Cardiac muscle cell (in vitro differentiated cells and primary cell): ENCODE measurements around the gene ACD. TPM values are rescaled to one million over a fixed set of nuclear protein-coding genes. Genes with fewer than 3 reads are reported as not detected.

Experiments used
- DNase-seq, 2 donors: peaks; one replicate each; pipeline versions ENCODE4 v3.0.0 to v3.0.0-alpha.2; 2010 to 2017; ENCODE audit warnings: low read depth in 1 of 2, low spot score in 1 of 2
- H3K27ac ChIP-seq: fragments of 200-600 bp; sonication (generic); 2 replicates; pipeline ENCODE4 v1.5.1; 2016
- H3K27me3 ChIP-seq: fragments of 200-600 bp; sonication (generic); 2 replicates; pipeline ENCODE4 v1.6.0; 2016; ENCODE audit warnings: control low read depth
- H3K36me3 ChIP-seq: fragments of 200-600 bp; sonication (generic); 2 replicates; pipeline ENCODE4 v1.5.1; 2016; ENCODE audit warnings: control low read depth
- H3K4me1 ChIP-seq: fragments of 200-600 bp; sonication (generic); 2 replicates; pipeline ENCODE4 v1.8.1; 2017; ENCODE audit warnings: low read depth, mild to moderate bottlenecking, mixed run types
- H3K4me3 ChIP-seq: fragments of 200-600 bp; sonication (generic); 2 replicates; pipeline ENCODE4 v1.5.1; 2016; ENCODE audit warnings: mild to moderate bottlenecking
- H3K9me3 ChIP-seq: fragments of 200-600 bp; sonication (generic); 2 replicates; pipeline ENCODE4 v1.5.1; 2017; ENCODE audit warnings: low read depth, mild to moderate bottlenecking, control low read depth
- polyA plus RNA-seq: library from polyadenylated mRNA; unstranded; fragments of >200 nt; fragmentation: Nextera tagmentation; extraction: Ambion mirVana; gene quantifications from 2 replicates; pipeline ENCODE4 v1.2.1, GENCODE V29; 2016
- total RNA-seq: library from RNA; depleted of rRNA; stranded (reverse); fragments of >200 nt; gene quantifications from 2 replicates; pipeline ENCODE4 v1.2.3, GENCODE V29; 2016
- TF ChIP-seq, protein P1 (sequence below): IDR thresholded peaks from 2 replicates; pipeline ENCODE4 v1.5.1; 2012; ENCODE audit warnings: low read depth, mild to moderate bottlenecking, low read length

ACD gene
- total and polyA plus RNA-seq, 2 experiments from 2014 or later, result 17.2 to 31.8 TPM

- no peaks in the 10 kb centered on the region for H3K9me3 ChIP-seq
- H3K27me3 ChIP-seq, result peaks cover 96% of the 10 kb centered on the region
- peaks cover under 1% of the 10 kb centered on the region for H3K4me1 ChIP-seq
- no peak overlapping the region for H3K4me3 ChIP-seq
- no peak for DNase-seq
- H3K27ac ChIP-seq, result no peak overlapping the region
- H3K36me3 ChIP-seq, result no peaks in the 10 kb centered on the region
- TF ChIP-seq, protein P1, sequence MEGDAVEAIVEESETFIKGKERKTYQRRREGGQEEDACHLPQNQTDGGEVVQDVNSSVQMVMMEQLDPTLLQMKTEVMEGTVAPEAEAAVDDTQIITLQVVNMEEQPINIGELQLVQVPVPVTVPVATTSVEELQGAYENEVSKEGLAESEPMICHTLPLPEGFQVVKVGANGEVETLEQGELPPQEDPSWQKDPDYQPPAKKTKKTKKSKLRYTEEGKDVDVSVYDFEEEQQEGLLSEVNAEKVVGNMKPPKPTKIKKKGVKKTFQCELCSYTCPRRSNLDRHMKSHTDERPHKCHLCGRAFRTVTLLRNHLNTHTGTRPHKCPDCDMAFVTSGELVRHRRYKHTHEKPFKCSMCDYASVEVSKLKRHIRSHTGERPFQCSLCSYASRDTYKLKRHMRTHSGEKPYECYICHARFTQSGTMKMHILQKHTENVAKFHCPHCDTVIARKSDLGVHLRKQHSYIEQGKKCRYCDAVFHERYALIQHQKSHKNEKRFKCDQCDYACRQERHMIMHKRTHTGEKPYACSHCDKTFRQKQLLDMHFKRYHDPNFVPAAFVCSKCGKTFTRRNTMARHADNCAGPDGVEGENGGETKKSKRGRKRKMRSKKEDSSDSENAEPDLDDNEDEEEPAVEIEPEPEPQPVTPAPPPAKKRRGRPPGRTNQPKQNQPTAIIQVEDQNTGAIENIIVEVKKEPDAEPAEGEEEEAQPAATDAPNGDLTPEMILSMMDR, result no peak
These were observed 11.8 kb downstream of the ACD start for GRCh38 chr16:67648088-67648763.

DNA sequence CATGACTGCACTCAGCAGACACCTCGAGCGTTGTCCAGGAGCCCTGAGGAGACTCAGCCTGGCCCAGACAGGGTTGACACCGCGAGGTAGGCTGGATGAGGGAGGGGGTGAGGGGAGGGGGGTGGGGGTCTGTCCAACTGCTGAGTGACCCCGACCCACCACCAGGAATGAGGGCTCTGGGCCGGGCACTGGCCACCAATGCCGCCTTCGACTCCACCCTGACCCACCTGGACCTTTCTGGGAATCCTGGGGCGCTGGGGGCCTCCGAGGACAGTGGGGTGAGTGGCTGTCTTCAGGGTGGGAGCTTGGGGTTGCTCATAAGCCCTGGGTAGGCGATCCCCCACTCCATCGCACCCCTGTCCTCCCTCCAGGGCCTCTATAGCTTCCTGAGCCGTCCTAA, 12.4 kb downstream of the ACD start:
- no peaks in the 10 kb centered on the region for H3K36me3 ChIP-seq
- H3K27me3 ChIP-seq, result peaks cover 95% of the 10 kb centered on the region
- H3K9me3 ChIP-seq, result no peaks in the 10 kb centered on the region
- no peak overlapping the region for H3K4me3 ChIP-seq
- H3K4me1 ChIP-seq, result no peaks in the 10 kb centered on the region
- TF ChIP-seq, protein P1, result no peak
- DNase-seq, result no peak
- no peak overlapping the region for H3K27ac ChIP-seq

GRCh38 chr16:67647111-67647651, 12.9 kb downstream of the ACD start:
- no peak for DNase-seq
- TF ChIP-seq, protein P1, result no peak
- no peaks in the 10 kb centered on the region for H3K4me1 ChIP-seq
- no peaks in the 10 kb centered on the region for H3K36me3 ChIP-seq
- H3K27ac ChIP-seq, result no peak overlapping the region
- peaks cover 95% of the 10 kb centered on the region for H3K27me3 ChIP-seq
- no peaks in the 10 kb centered on the region for H3K9me3 ChIP-seq
- no peak overlapping the region for H3K4me3 ChIP-seq

DNA sequence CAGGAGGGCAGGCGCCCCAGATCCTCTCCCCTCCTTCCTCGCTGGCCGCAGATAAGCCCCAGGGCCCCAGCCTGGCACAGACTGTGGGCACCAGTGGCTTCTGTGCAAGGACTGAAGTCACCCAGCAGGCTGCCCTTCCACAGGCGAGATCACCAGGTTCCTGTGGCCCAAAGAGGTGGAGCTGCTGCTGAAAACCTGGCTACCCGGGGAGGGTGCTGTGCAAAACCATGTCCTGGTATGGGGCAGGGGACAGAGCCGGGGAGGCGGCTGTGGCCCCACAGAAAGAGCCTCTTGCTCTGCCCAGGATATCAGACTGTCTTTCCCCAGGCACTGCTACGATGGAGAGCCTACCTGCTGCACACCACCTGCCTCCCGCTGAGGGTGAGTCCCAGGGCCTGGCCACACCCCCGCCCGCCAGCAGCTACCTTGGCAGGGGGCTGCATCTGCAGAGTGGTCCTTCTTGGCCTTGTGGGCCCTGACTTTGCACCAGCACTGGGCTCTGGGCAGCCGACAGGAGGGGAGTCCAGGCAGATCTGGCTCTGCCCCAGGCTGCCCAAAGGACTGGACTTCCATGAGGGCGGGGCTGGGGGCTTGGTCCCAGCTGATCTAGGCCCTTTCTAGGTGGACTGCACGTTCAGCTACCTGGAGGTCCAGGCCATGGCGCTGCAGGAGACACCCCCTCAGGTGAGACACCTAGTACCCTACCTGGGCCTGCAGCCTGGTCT, 14.5 kb downstream of the ACD start:
- Histone ChIP-seq H3K4me3 (no peak overlapping the region), H3K36me3 (no peaks in the 10 kb centered on the region), H3K27ac (no peak overlapping the region), H3K27me3 (peaks cover 79% of the 10 kb centered on the region), H3K9me3 (no peaks in the 10 kb centered on the region), H3K4me1 (no peaks in the 10 kb centered on the region)
- DNase-seq, result no peak
- TF ChIP-seq, protein P1, result no peak

DNA sequence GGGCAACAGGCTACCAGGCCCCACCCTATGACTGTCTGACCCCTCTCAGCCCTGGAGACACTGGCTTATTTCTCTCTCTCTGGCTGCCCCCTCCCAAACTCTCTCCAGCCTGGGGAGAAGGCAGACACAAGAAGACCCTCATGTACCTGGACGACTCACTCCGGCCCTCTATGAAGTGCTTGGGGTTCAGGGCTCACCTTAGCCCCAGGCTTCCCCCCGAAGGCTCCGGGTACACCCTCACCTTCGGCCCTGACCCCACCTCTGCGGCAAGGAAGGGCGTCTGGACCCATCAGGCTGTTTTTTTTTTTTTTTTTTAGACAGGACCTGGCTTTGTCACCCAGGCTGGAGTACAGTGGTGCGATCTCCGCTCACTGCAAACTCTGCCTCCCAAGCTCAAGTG, 16.0 kb downstream of the ACD start:
- Histone ChIP-seq H3K9me3 (no peaks in the 10 kb centered on the region), H3K27me3 (peaks cover 64% of the 10 kb centered on the region), H3K4me3 (no peak overlapping the region), H3K36me3 (no peaks in the 10 kb centered on the region), H3K4me1 (no peaks in the 10 kb centered on the region), H3K27ac (no peak overlapping the region)
- TF ChIP-seq, protein P1, result no peak
- DNase-seq, result no peak
